B cell (primary cell): ENCODE results near the gene SULT2B1. TPM values are rescaled to one million over a fixed set of nuclear protein-coding genes. Genes with fewer than 3 reads are reported as not detected.
"Not testable (repeated sequence)": the region's sequence is repeated elsewhere in the genome, so short reads cannot be mapped to it uniquely, and the experiment has no call there.

Source experiments
- ATAC-seq: fragments of 200-7000 bp; cut with Tn5 transposase; one replicate; pipeline ENCODE4 v1.10.0; 2021; ENCODE audit warnings: low read depth, mild to moderate bottlenecking, moderate number of reproducible peaks, moderate library complexity
- CTCF ChIA-PET: fragments of 350-600 bp; sonication (Branson Sonifier 250); formaldehyde crosslinking; loops from one replicate; lab custom pipeline; 2021; ENCODE audit warnings: antibody characterized with exemption, inconsistent platforms; lab: Charles Lee
- POLR2A ChIA-PET: fragments of 350-600 bp; sonication (Branson Sonifier 250); formaldehyde crosslinking; loops from one replicate; lab custom pipeline; 2021; ENCODE audit warnings: antibody characterized with exemption; lab: Charles Lee
- DNase-seq: peaks from one replicate; pipeline ENCODE4 v3.0.0; 2013
- H2AFZ ChIP-seq: 2 replicates; pipeline ENCODE4 v1.6.1; 2012; ENCODE audit warnings: mild to moderate bottlenecking, low read depth, low read length; ENCODE audit not compliant: insufficient read depth, poor library complexity, severe bottlenecking
- H3K27ac ChIP-seq, 2 donors: 1 replicate in 1 of 2; 2 replicates in 1 of 2; pipeline ENCODE4 v1.5.1; 2012 to 2013; ENCODE audit warnings: low read length in 2 of 2, mild to moderate bottlenecking in 2 of 2, moderate library complexity in 1 of 2
- H3K27me3 ChIP-seq, 4 experiments: fragments of 200-600 bp in 1 of 4; sonication (generic) in 1 of 4; replicated peaks in 1 of 4; 1 replicate in 2 of 4; 2 replicates in 2 of 4; pipeline versions ENCODE4 v1.6.1 to v1.7.0; 2013 to 2016; ENCODE audit warnings: low read length in 3 of 4, mild to moderate bottlenecking in 2 of 4, mixed read lengths in 1 of 4, moderate library complexity in 1 of 4; ENCODE audit not compliant: insufficient read depth in 4 of 4, control insufficient read depth in 3 of 4; ENCODE audit errors: control extremely low read depth in 1 of 4
- H3K36me3 ChIP-seq, 2 experiments: replicated peaks in 1 of 2; 1 replicate in 1 of 2; 2 replicates in 1 of 2; pipeline versions ENCODE4 v1.6.1 to v1.7.1; 2013; ENCODE audit warnings: low read length in 1 of 2; ENCODE audit not compliant: insufficient read depth in 2 of 2, control insufficient read depth in 1 of 2; ENCODE audit errors: control extremely low read depth in 1 of 2, extremely low read depth in 1 of 2
- H3K4me1 ChIP-seq, 2 donors: fragments of 200-600 bp in 1 of 2; sonication (generic) in 1 of 2; 1 replicate in 1 of 2; 2 replicates in 1 of 2; pipeline versions ENCODE4 v1.5.1 to v1.6.1; 2013 to 2017; ENCODE audit warnings: low read length in 2 of 2; ENCODE audit not compliant: control insufficient read depth in 2 of 2, insufficient read depth in 2 of 2
- H3K4me2 ChIP-seq: replicated peaks from 2 replicates; pipeline ENCODE3; 2012; ENCODE audit warnings: mild to moderate bottlenecking, low read depth, low read length; ENCODE audit not compliant: poor library complexity, severe bottlenecking
- H3K4me3 ChIP-seq, 5 experiments: fragments of 200-600 bp in 1 of 5; sonication (generic) in 1 of 5; 1 replicate in 3 of 5; 2 replicates in 2 of 5; pipeline versions ENCODE4 v1.5.1 to v1.7.0; 2011 to 2016; ENCODE audit warnings: low read length in 4 of 5, mild to moderate bottlenecking in 4 of 5, low read depth in 2 of 5, control low read depth in 1 of 5, moderate library complexity in 1 of 5; ENCODE audit not compliant: insufficient read depth in 1 of 5; ENCODE audit errors: control extremely low read depth in 1 of 5, extremely low read depth in 1 of 5
- H3K79me2 ChIP-seq: fragments of 200-600 bp; sonication (generic); one replicate; pipeline ENCODE4 v1.6.0; 2016; ENCODE audit warnings: low read length; ENCODE audit not compliant: control insufficient read depth, insufficient read depth
- H3K9ac ChIP-seq: fragments of 200-600 bp; sonication (generic); 2 replicates; pipeline ENCODE4 v1.6.1; 2017; ENCODE audit warnings: mild to moderate bottlenecking, low read length, moderate library complexity
- H3K9me3 ChIP-seq, 3 donors: one replicate each; pipeline versions ENCODE4 v1.6.1 to v1.7.1; 2013; ENCODE audit warnings: low read length in 2 of 3; ENCODE audit not compliant: control insufficient read depth in 2 of 3, insufficient read depth in 1 of 3; ENCODE audit errors: control extremely low read depth in 1 of 3
- H4K20me1 ChIP-seq: 2 replicates; pipeline ENCODE4 v1.6.0; 2012; ENCODE audit warnings: mild to moderate bottlenecking, low read length; ENCODE audit not compliant: insufficient read depth, control insufficient read depth, poor library complexity, severe bottlenecking
- H3K27ac Mint-ChIP-seq: one replicate; pipeline ENCODE4 v1.8.0; 2021; ENCODE audit warnings: mixed read lengths
- H3K27me3 Mint-ChIP-seq: one replicate; pipeline ENCODE4 v1.8.0; 2021; ENCODE audit warnings: mixed read lengths
- H3K4me1 Mint-ChIP-seq: one replicate; pipeline ENCODE4 v1.8.0; 2021; ENCODE audit warnings: mixed read lengths
- H3K4me3 Mint-ChIP-seq: one replicate; pipeline ENCODE4 v1.8.0; 2021; ENCODE audit warnings: mixed read lengths
- H3K9me3 Mint-ChIP-seq: one replicate; pipeline ENCODE4 v1.8.0; 2022; ENCODE audit warnings: mixed read lengths; ENCODE audit not compliant: insufficient read depth
- EZH2 ChIP-seq: IDR thresholded peaks from 2 replicates; pipeline ENCODE4 v1.6.1; 2012; ENCODE audit warnings: borderline replicate concordance, low read depth, mild to moderate bottlenecking, moderate library complexity, low read length; ENCODE audit not compliant: insufficient read depth, poor library complexity, severe bottlenecking
- WGBS: methylation state at CpG from one replicate; pipeline ENCODE4 v1.1.5; 2013; ENCODE audit warnings: missing lambda C conversion rate; ENCODE audit not compliant: insufficient coverage; 5-methylcytosine and 5-hydroxymethylcytosine counted together
- intact Hi-C: fragments of 100-400 bp; cut with micrococcal nuclease; formaldehyde crosslinking; loops from one replicate; pipeline ENCODE4 v1.10.0; 2022
- polyA plus RNA-seq: library from polyadenylated mRNA; depleted of rRNA; stranded (reverse); fragments of >200 nt; gene quantifications from 2 replicates; pipeline ENCODE4 v1.2.3, GENCODE V29; 2012
- total RNA-seq, 2 donors: library from RNA; stranded (reverse); fragments of 120-200 nt in 1 of 2; gene quantifications; 1 replicate in 1 of 2; 2 replicates in 1 of 2; pipeline versions ENCODE4 v1.2.3 to v1.2.4, GENCODE V29; 2013 to 2022
- TF ChIP-seq, protein P1 (sequence below): fragments of 200-600 bp; IDR thresholded peaks from one replicate; pipeline ENCODE4 v1.8.0; 2022; ENCODE audit warnings: antibody characterized with exemption, mild to moderate bottlenecking

Gene SULT2B1
- total and polyA plus RNA-seq, 2 donors (not counting 1 experiment from before 2014, with no cell fraction given): not detected

DNA sequence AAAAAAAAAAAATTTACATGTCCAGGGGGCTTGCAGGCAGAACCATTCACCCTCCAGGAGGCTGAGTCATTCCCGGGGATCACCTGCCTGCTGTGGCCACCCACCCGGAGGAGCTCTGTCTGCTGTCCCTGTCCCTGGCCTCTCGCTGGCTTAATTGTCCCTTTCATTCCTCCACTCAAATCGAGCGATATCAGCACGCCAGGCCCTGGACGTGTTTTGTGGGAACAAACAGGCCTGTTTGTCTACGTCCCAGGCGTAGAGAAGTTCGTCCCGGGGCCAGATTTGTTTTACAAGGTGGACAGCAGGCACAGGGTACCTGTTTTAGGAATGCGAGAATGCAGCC lies 21.2 kb downstream of the SULT2B1 start:
- WGBS: 96% methylated on average over 11 of the region's 12 CpGs
- Histone ChIP-seq H3K4me3 (no peak overlapping the region), H3K36me3 (no peaks in the 10 kb centered on the region), H4K20me1 (no peaks in the 10 kb centered on the region), H3K27me3 (peaks cover 0 to 4% (median 1%) of the 10 kb centered on the region in 4 experiments), H3K27ac (no peak overlapping the region), H2AFZ (no peak overlapping the region), H3K4me2 (no peak overlapping the region), H3K79me2 (no peaks in the 10 kb centered on the region), H3K4me1 (no peaks in the 10 kb centered on the region), H3K9ac (no peak overlapping the region), H3K9me3 (no peaks in the 10 kb centered on the region)
- Mint-ChIP-seq H3K27me3 (peaks cover 11% of the 10 kb centered on the region), H3K9me3 (no peaks in the 10 kb centered on the region), H3K4me1 (no peaks in the 10 kb centered on the region), H3K27ac (no peak overlapping the region), H3K4me3 (no peak overlapping the region)
- intact Hi-C loops: no loop called here
- POLR2A ChIA-PET: no interaction called here
- no peak for DNase-seq
- no peak for TF ChIP-seq EZH2
- TF ChIP-seq, protein P1, sequence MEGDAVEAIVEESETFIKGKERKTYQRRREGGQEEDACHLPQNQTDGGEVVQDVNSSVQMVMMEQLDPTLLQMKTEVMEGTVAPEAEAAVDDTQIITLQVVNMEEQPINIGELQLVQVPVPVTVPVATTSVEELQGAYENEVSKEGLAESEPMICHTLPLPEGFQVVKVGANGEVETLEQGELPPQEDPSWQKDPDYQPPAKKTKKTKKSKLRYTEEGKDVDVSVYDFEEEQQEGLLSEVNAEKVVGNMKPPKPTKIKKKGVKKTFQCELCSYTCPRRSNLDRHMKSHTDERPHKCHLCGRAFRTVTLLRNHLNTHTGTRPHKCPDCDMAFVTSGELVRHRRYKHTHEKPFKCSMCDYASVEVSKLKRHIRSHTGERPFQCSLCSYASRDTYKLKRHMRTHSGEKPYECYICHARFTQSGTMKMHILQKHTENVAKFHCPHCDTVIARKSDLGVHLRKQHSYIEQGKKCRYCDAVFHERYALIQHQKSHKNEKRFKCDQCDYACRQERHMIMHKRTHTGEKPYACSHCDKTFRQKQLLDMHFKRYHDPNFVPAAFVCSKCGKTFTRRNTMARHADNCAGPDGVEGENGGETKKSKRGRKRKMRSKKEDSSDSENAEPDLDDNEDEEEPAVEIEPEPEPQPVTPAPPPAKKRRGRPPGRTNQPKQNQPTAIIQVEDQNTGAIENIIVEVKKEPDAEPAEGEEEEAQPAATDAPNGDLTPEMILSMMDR: no peak
- CTCF ChIA-PET: interaction anchor here (0.9 to 1.0 kb wide), 2 partner anchors 11 to 83 kb away, joined by 3 read pairs; no protein-coding TSS in a partner anchor
- no peak for ATAC-seq

DNA sequence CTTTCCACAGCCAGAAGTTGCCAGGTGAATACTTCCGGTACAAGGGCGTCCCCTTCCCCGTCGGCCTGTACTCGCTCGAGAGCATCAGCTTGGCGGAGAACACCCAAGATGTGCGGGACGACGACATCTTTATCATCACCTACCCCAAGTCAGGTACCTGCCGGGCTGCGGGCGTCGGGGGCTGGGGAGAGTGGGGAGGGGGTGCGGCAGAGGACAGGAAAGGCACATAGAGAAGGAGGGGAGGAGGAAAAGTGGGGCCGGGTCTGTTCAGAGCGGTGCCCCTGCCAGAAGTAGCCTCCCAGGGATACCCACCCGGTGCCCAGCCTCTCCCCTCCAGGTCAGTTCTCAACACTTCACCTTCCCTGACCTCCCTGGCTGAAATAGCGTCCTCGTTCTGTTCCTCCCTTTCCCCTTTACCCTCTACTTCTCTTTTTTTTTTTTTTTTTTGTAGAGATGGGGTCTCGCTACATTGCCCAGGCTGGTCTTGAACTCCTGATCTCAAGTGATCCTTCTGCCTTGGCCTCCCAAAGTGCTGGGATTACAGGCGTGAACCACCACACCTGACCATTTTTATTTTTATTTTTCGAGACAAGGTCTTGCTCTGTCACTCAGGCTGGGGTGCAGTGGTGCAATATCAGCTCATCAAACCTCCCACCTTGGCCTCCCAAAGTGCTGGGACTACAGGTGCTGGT lies 24.1 kb downstream of the SULT2B1 start:
- Histone ChIP-seq H3K4me1 (no peaks in the 10 kb centered on the region), H3K9ac (no peak overlapping the region), H3K9me3 (no peaks in the 10 kb centered on the region), H2AFZ (no peak overlapping the region), H3K4me3 (no peak overlapping the region), H3K27ac (no peak overlapping the region), H4K20me1 (no peaks in the 10 kb centered on the region), H3K79me2 (no peaks in the 10 kb centered on the region), H3K27me3 (peaks cover 0 to 2% (median 0%) of the 10 kb centered on the region in 4 experiments), H3K4me2 (no peak overlapping the region), H3K36me3 (no peaks in the 10 kb centered on the region)
- Mint-ChIP-seq H3K4me1 (no peaks in the 10 kb centered on the region), H3K9me3 (no peaks in the 10 kb centered on the region), H3K27me3 (peaks cover 3% of the 10 kb centered on the region), H3K4me3 (no peak overlapping the region), H3K27ac (no peak overlapping the region)
- ATAC-seq (no peak), DNase-seq (no peak)
- POLR2A ChIA-PET: interaction anchor here (0.6 to 0.7 kb wide), 2 partner anchors 47 to 65 kb away, joined by 3 to 6 read pairs; no protein-coding TSS in a partner anchor
- TF ChIP-seq, protein P1: no peak
- TF ChIP-seq EZH2: no peak
- 91% methylated on average over 9 of the region's 23 CpGs for WGBS
- CTCF ChIA-PET: no interaction called here
- intact Hi-C loops: no loop called here

GRCh38 chr19:48577908-48578307 lies 25.9 kb downstream of the SULT2B1 start:
- H4K20me1 ChIP-seq, ATAC-seq, H2AFZ ChIP-seq, H3K4me2 ChIP-seq, H3K4me1 ChIP-seq, H3K27me3 Mint-ChIP-seq, CTCF ChIA-PET, H3K9me3 Mint-ChIP-seq, H3K4me1 Mint-ChIP-seq, H3K27ac Mint-ChIP-seq, H3K4me3 Mint-ChIP-seq, H3K27me3 ChIP-seq, H3K36me3 ChIP-seq, intact Hi-C loops, H3K27ac ChIP-seq, H3K4me3 ChIP-seq, H3K9ac ChIP-seq, H3K79me2 ChIP-seq, POLR2A ChIA-PET, DNase-seq, H3K9me3 ChIP-seq: not testable (repeated sequence)
- WGBS: 96% methylated on average over 6 of the region's 7 CpGs
